Mesenchymal stem cell (in vitro differentiated cells and primary cell): ENCODE measurements around the gene ETFA.

Experiments used
- DNase-seq: peaks from one replicate; pipeline ENCODE4 v3.0.0-alpha.2; 2013
- H2AFZ ChIP-seq: one replicate; pipeline ENCODE4 v1.6.1; 2013; ENCODE audit warnings: low read depth, mild to moderate bottlenecking, control low read depth, inconsistent platforms, low read length, moderate library complexity
- H2AK5ac ChIP-seq: 2 replicates; pipeline ENCODE4 v1.6.1; 2013; ENCODE audit warnings: low read length, moderate library complexity, mild to moderate bottlenecking, inconsistent platforms; ENCODE audit not compliant: severe bottlenecking
- H2BK120ac ChIP-seq: one replicate; pipeline ENCODE4 v1.6.1; 2013; ENCODE audit warnings: low read depth, mild to moderate bottlenecking, inconsistent platforms, low read length, moderate library complexity
- H2BK12ac ChIP-seq, 2 experiments: one replicate each; pipeline ENCODE4 v1.6.1; 2013; ENCODE audit warnings: inconsistent platforms in 2 of 2, low read length in 2 of 2, mild to moderate bottlenecking in 2 of 2, moderate library complexity in 2 of 2, control low read depth in 1 of 2
- H2BK15ac ChIP-seq: one replicate; pipeline ENCODE4 v1.6.1; 2013; ENCODE audit warnings: mild to moderate bottlenecking, low read depth, inconsistent platforms; ENCODE audit not compliant: poor library complexity, severe bottlenecking
- H2BK5ac ChIP-seq: 2 replicates; pipeline ENCODE4 v1.6.1; 2013; ENCODE audit warnings: low read depth, mild to moderate bottlenecking, low read length, control low read depth, inconsistent platforms; ENCODE audit not compliant: poor library complexity, severe bottlenecking
- H3K14ac ChIP-seq, 2 experiments: one replicate each; pipeline ENCODE4 v1.6.1; 2013; ENCODE audit warnings: inconsistent platforms in 2 of 2, low read length in 2 of 2, control low read depth in 1 of 2, mild to moderate bottlenecking in 1 of 2, moderate library complexity in 1 of 2
- H3K18ac ChIP-seq, 2 experiments: one replicate each; pipeline ENCODE4 v1.6.1; 2013; ENCODE audit warnings: inconsistent platforms in 2 of 2, low read length in 2 of 2, control low read depth in 1 of 2, low read depth in 1 of 2, mild to moderate bottlenecking in 1 of 2
- H3K23ac ChIP-seq, 2 experiments: one replicate each; pipeline ENCODE4 v1.6.1; 2013; ENCODE audit warnings: inconsistent platforms in 2 of 2, low read length in 2 of 2, mild to moderate bottlenecking in 2 of 2, moderate library complexity in 2 of 2, control low read depth in 1 of 2
- H3K27ac ChIP-seq: 2 replicates; pipeline ENCODE4 v1.5.1; 2013; ENCODE audit warnings: mild to moderate bottlenecking, moderate library complexity, low read length, control low read depth, inconsistent platforms; ENCODE audit not compliant: poor library complexity, severe bottlenecking
- H3K27me3 ChIP-seq, 2 experiments: 2 replicates each; pipeline versions ENCODE4 v1.6.1 to v1.7.0; 2013; ENCODE audit warnings: low read length in 2 of 2, mild to moderate bottlenecking in 2 of 2, moderate library complexity in 2 of 2, control low read depth in 1 of 2, inconsistent platforms in 1 of 2; ENCODE audit not compliant: control insufficient read depth in 1 of 2, insufficient read depth in 1 of 2
- H3K36me3 ChIP-seq, 2 experiments: 2 replicates each; pipeline versions ENCODE4 v1.6.1 to v1.7.0; 2013; ENCODE audit warnings: low read length in 2 of 2, control low read depth in 1 of 2, inconsistent platforms in 1 of 2, low read depth in 1 of 2, mild to moderate bottlenecking in 1 of 2; ENCODE audit not compliant: insufficient read depth in 2 of 2, control insufficient read depth in 1 of 2
- H3K4ac ChIP-seq, 2 experiments: one replicate each; pipeline ENCODE4 v1.6.1; 2013; ENCODE audit warnings: inconsistent platforms in 2 of 2, low read length in 2 of 2, mild to moderate bottlenecking in 2 of 2, moderate library complexity in 2 of 2, control low read depth in 1 of 2, low read depth in 1 of 2
- H3K4me1 ChIP-seq: 2 replicates; pipeline ENCODE4 v1.6.1; 2013; ENCODE audit warnings: low read depth, low read length, control low read depth; ENCODE audit not compliant: control insufficient read depth, insufficient read depth
- H3K4me2 ChIP-seq: 2 replicates; pipeline ENCODE4 v1.6.1; 2013; ENCODE audit warnings: low read length, mild to moderate bottlenecking, inconsistent platforms; ENCODE audit not compliant: poor library complexity, severe bottlenecking
- H3K4me3 ChIP-seq, 2 experiments: 2 replicates each; pipeline versions ENCODE4 v1.5.1 to v1.7.0; 2013; ENCODE audit warnings: low read length in 2 of 2, mild to moderate bottlenecking in 2 of 2, control low read depth in 1 of 2, low read depth in 1 of 2; ENCODE audit not compliant: insufficient read depth in 1 of 2
- H3K79me1 ChIP-seq: replicated peaks from 2 replicates; pipeline ENCODE4 v1.6.1; 2013; ENCODE audit warnings: mild to moderate bottlenecking, control low read depth, low read length, inconsistent platforms; ENCODE audit not compliant: poor library complexity, severe bottlenecking
- H3K9ac ChIP-seq: 2 replicates; pipeline ENCODE4 v1.7.0; 2013; ENCODE audit warnings: mild to moderate bottlenecking, low read length, moderate library complexity
- H3K9me3 ChIP-seq: 2 replicates; pipeline ENCODE4 v1.7.0; 2013; ENCODE audit warnings: mild to moderate bottlenecking, low read length; ENCODE audit not compliant: control insufficient read depth
- H4K8ac ChIP-seq: one replicate; pipeline ENCODE4 v1.6.1; 2013; ENCODE audit warnings: inconsistent platforms, mild to moderate bottlenecking, low read length, moderate library complexity
- H4K91ac ChIP-seq: one replicate; pipeline ENCODE4 v1.6.1; 2013; ENCODE audit warnings: mild to moderate bottlenecking, low read length, inconsistent platforms
- WGBS: methylation state at CpG from one replicate; pipeline ENCODE4 v1.1.7; 2013; ENCODE audit warnings: mixed read lengths; 5-methylcytosine and 5-hydroxymethylcytosine counted together

ETFA gene

DNA sequence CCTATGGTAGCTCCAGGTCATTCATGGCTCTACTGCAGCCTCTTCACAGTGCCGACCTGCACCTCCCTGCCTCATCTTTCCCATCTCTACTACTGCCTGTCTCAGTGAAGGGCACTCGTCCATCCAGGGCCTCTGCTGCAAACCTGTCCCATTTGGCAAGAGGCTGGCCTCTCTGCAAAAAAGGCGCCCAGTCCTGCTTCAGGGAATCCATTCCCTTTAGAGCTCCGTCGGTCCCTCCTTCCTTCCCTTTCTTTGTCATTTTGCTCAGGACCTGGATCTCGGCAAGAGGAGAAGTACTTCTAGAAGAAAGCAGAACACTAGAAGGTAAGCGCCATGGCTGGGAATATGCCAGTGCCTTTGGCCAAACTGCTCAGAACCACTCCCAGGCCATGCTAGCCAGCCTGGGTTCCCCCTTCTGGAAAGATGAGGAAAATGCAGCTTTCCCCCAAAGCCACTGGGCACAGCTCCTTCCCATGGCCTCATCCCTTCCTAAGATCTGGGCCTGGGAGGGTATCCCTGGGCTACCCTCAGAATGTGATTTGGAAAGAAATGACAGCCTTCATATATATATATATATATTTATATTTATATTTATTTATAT lies 18.9 kb upstream of the ETFA start:
- H3K18ac ChIP-seq: no peak overlapping the region
- H3K4me3 ChIP-seq: no peak overlapping the region
- H4K8ac ChIP-seq: no peak overlapping the region
- peaks cover 5% of the 10 kb centered on the region for H3K4me1 ChIP-seq
- no peak overlapping the region for H2BK12ac ChIP-seq
- DNase-seq: peak; percentile 68
- no peak overlapping the region for H3K27ac ChIP-seq
- H3K9ac ChIP-seq: no peak overlapping the region
- no peak overlapping the region for H3K4ac ChIP-seq
- H2AK5ac ChIP-seq: no peak overlapping the region
- no peaks in the 10 kb centered on the region for H3K36me3 ChIP-seq
- no peak overlapping the region for H4K91ac ChIP-seq
- no peak overlapping the region for H2BK5ac ChIP-seq
- H3K4me2 ChIP-seq: no peak overlapping the region
- no peak overlapping the region for H2BK15ac ChIP-seq
- no peak overlapping the region for H2BK120ac ChIP-seq
- 81% methylated on average over 7 of the region's 7 CpGs for WGBS
- H3K79me1 ChIP-seq: no peaks in the 10 kb centered on the region
- no peak overlapping the region for H3K23ac ChIP-seq
- no peak overlapping the region for H2AFZ ChIP-seq
- H3K27me3 ChIP-seq: peaks cover 6 to 77% of the 10 kb centered on the region in 2 experiments
- no peak overlapping the region for H3K14ac ChIP-seq
- no peaks in the 10 kb centered on the region for H3K9me3 ChIP-seq

GRCh38 chr15:76328958-76329357 lies 17.7 kb upstream of the ETFA start:
- H3K36me3 ChIP-seq: no peaks in the 10 kb centered on the region
- H3K27me3 ChIP-seq: peaks cover 0 to 77% of the 10 kb centered on the region in 2 experiments
- no peak for DNase-seq

DNA sequence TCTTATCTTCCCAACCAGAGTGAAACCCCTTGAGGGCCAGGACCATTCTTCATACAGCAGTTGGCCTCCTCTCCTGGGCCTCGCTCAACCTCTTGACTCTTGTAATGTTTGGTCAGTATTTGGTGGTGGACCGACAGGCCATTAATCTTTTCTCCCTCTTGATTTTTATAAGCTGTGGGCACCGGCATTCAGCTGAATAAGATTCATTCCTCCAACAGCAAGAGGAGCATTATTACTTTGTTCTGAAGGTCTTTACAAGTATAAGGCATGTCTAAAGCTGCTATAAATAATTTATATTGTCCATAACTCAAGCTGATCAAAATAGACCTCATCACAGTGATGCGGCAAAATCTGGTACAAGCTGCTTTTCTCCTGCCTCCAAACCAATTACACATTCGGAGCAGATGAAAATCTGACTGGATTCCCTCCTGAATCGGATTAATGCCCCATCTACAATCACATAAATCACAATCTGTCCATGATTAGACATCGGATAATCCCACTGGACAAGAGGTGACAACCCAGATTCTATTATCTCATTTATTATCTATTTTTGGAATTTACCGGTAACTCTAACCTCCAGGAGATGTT lies 16.9 kb upstream of the ETFA start:
- Histone ChIP-seq H3K79me1 (no peaks in the 10 kb centered on the region), H2BK15ac (no peak overlapping the region), H3K4me1 (peaks cover 1% of the 10 kb centered on the region), H3K4me2 (no peak overlapping the region), H4K91ac (no peak overlapping the region), H3K4ac (no peak overlapping the region), H2AFZ (no peak overlapping the region), H2AK5ac (no peak overlapping the region), H3K27ac (no peak overlapping the region), H4K8ac (no peak overlapping the region), H2BK120ac (no peak overlapping the region), H3K36me3 (no peaks in the 10 kb centered on the region), H3K18ac (no peak overlapping the region), H3K4me3 (no peak overlapping the region), H3K9me3 (no peaks in the 10 kb centered on the region), H2BK12ac (peak overlapping the region in 1 of 2 experiments; percentile 33), H3K14ac (no peak overlapping the region), H3K9ac (no peak overlapping the region), H2BK5ac (no peak overlapping the region), H3K27me3 (peaks cover 0 to 76% of the 10 kb centered on the region in 2 experiments), H3K23ac (no peak overlapping the region)
- no peak for DNase-seq
- WGBS: 91% methylated on average over 4 of the region's 8 CpGs

More at GRCh38 chr15:76328958-76329357, 17.7 kb upstream of the ETFA start:
- Histone ChIP-seq H2AK5ac (no peak overlapping the region), H3K9ac (no peak overlapping the region), H3K9me3 (no peaks in the 10 kb centered on the region), H3K18ac (no peak overlapping the region), H4K8ac (no peak overlapping the region), H3K4ac (no peak overlapping the region), H2BK5ac (no peak overlapping the region), H4K91ac (no peak overlapping the region), H3K4me2 (no peak overlapping the region), H3K27ac (no peak overlapping the region), H3K23ac (no peak overlapping the region), H2BK120ac (no peak overlapping the region), H3K4me3 (no peak overlapping the region), H2BK15ac (no peak overlapping the region), H3K79me1 (no peaks in the 10 kb centered on the region), H3K4me1 (peaks cover 2% of the 10 kb centered on the region), H3K14ac (no peak overlapping the region), H2BK12ac (no peak overlapping the region), H2AFZ (no peak overlapping the region)
- WGBS: 43% methylated on average over 4 of the region's 4 CpGs

DNA sequence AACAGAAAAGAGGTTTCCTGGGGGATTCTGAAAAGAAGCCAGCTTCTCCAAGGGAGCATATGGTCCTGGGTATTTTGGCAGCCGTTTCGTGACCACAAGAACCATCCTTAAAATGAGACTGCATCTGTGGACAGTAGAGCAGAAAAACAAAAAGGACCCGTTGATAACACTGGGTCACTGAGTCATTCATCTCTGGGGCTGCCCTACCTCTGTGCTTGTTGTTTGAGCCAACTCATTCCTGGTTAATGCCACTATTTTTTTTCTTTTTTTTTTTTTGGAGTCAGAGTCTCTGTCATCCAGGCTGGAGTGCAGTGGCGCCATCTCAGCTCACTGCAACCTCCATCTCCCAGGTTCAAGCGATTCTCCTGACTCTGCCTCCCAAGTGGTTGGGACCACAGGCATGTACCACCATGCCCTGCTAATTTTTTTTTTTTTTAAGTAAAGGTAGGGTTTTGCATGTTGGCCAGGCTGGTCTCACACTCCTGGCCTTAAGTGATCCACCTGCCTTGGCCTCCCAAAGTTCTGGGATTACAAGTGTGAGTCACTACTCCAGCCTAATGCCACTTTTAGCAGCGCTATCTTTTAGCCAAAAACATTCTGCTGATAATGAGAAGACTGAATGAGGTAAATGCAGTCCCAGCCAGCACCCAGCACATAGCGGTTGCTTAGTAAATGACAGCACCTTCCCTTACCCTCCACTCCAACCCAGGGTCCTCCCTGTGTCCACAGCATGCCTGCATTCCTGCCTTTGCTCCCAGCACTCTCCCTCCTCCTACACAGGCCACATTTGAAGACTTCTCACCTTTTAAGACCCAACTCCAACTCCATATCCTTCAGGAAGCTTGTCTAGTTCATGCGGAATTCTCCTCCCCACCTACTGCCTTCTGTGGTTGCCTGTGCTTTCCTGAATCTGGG lies 16.2 kb upstream of the ETFA start:
- H2BK12ac ChIP-seq: peak overlapping the region in 1 of 2 experiments; percentile 33
- H2BK15ac ChIP-seq: no peak overlapping the region
- H3K4ac ChIP-seq: no peak overlapping the region
- no peaks in the 10 kb centered on the region for H3K36me3 ChIP-seq
- no peak overlapping the region for H2BK5ac ChIP-seq
- no peak overlapping the region for H2AFZ ChIP-seq
- no peaks in the 10 kb centered on the region for H3K9me3 ChIP-seq
- H3K79me1 ChIP-seq: no peaks in the 10 kb centered on the region
- no peak overlapping the region for H2AK5ac ChIP-seq
- no peak overlapping the region for H3K18ac ChIP-seq
- peaks cover 1% of the 10 kb centered on the region for H3K4me1 ChIP-seq
- no peak overlapping the region for H2BK120ac ChIP-seq
- H3K27ac ChIP-seq: no peak overlapping the region
- H3K4me2 ChIP-seq: no peak overlapping the region
- no peak for DNase-seq
- no peak overlapping the region for H4K91ac ChIP-seq
- 74% methylated on average over 8 of the region's 8 CpGs for WGBS
- H3K4me3 ChIP-seq: no peak overlapping the region
- no peak overlapping the region for H3K23ac ChIP-seq
- H3K9ac ChIP-seq: no peak overlapping the region
- no peak overlapping the region for H3K14ac ChIP-seq
- H4K8ac ChIP-seq: no peak overlapping the region
- peaks cover 0 to 74% of the 10 kb centered on the region in 2 experiments for H3K27me3 ChIP-seq
